GM21447 (cell line): ENCODE results near the gene TLCD5.
A peak's percentile ranks its signal among the peaks of the same experiment; 100 is the strongest.

Source experiments
- ATAC-seq: cut with Tn5 transposase; IDR thresholded peaks from one replicate; pipeline ENCODE4 v1.9.1; 2021; ENCODE audit not compliant: unreplicated experiment

The TLCD5 gene

GRCh38 chr11:120336641-120337354, 11.7 kb downstream of the TLCD5 start:
- ATAC-seq = peak; percentile 25

- no peak for ATAC-seq
Measured at GRCh38 chr11:120337355-120338106, 12.4 kb downstream of the TLCD5 start.

- no peak for ATAC-seq
Measured at GRCh38 chr11:120338107-120338933, 13.2 kb downstream of the TLCD5 start.

- ATAC-seq = no peak
Measured at GRCh38 chr11:120339394-120339890, 14.3 kb downstream of the TLCD5 start.

GRCh38 chr11:120340529-120340928, 15.4 kb downstream of the TLCD5 start:
- ATAC-seq = no peak

GRCh38 chr11:120342226-120342625, 17.1 kb downstream of the TLCD5 start:
- no peak for ATAC-seq

GRCh38 chr11:120342678-120343077, 17.6 kb downstream of the TLCD5 start:
- no peak for ATAC-seq

- ATAC-seq = no peak
Measured at GRCh38 chr11:120343429-120343828, 18.3 kb downstream of the TLCD5 start.

- peak; percentile 87 for ATAC-seq
Measured at GRCh38 chr11:120344302-120345004, 19.4 kb downstream of the TLCD5 start.

- no peak for ATAC-seq
Measured at GRCh38 chr11:120346233-120346632, 21.1 kb downstream of the TLCD5 start.

- no peak for ATAC-seq
Measured at GRCh38 chr11:120350637-120351036, 25.5 kb downstream of the TLCD5 start.

- no peak for ATAC-seq
Measured at GRCh38 chr11:120352405-120352804, 27.3 kb downstream of the TLCD5 start.

GRCh38 chr11:120354068-120354467, 29.0 kb downstream of the TLCD5 start:
- no peak for ATAC-seq

GRCh38 chr11:120354779-120355178, 29.7 kb downstream of the TLCD5 start:
- no peak for ATAC-seq

GRCh38 chr11:120357620-120358019, 32.5 kb downstream of the TLCD5 start:
- no peak for ATAC-seq

GRCh38 chr11:120358729-120359128, 33.6 kb downstream of the TLCD5 start:
- ATAC-seq = no peak

GRCh38 chr11:120363436-120363835, 38.3 kb downstream of the TLCD5 start:
- no peak for ATAC-seq

- ATAC-seq = no peak
Measured at GRCh38 chr11:120365512-120365911, 40.4 kb downstream of the TLCD5 start.

GRCh38 chr11:120372296-120372695, 47.2 kb downstream of the TLCD5 start:
- ATAC-seq = no peak

GRCh38 chr11:120375076-120375475, 50.0 kb downstream of the TLCD5 start:
- no peak for ATAC-seq
